Left renal pelvis (tissue), 4 donors: ENCODE measurements around the gene TEKT1. TPM values are rescaled to one million over a fixed set of nuclear protein-coding genes. Genes with fewer than 3 reads are reported as not detected.

Source experiments
- DNase-seq, 4 donors: peaks; one replicate each; pipeline ENCODE4 v3.0.0-alpha.2; 2013; ENCODE audit warnings: low read depth in 4 of 4, low spot score in 3 of 4
- polyA plus RNA-seq, 4 donors: library from polyadenylated mRNA; unstranded; fragments of 120-200 nt; gene quantifications; one replicate each; pipeline ENCODE4 v1.2.1, GENCODE V29; 2013; ENCODE audit not compliant: insufficient read length in 4 of 4

Gene TEKT1
- polyA plus RNA-seq, 4 donors: 0.34 to 0.67 (median 0.53) TPM; not detected in 1

DNA sequence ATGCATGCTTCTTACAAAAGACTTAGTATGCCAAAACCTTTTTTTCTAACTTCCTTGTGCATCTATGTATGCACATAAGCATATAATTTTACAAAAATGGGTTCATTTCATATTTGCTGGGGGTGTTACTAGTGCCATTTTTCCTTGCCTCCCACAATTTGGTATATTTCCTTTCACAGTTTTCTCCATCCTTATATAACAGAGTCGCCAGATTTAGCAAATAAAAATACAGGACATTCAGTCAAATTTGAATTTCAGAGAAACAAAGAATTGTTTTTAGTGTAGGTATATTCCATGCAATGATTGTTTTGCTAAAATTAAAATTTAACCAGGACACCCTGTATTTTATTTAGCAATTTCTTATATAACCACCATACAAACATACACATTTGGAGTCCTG, 59.5 kb downstream of the TEKT1 start:
- DNase-seq: no peak

DNA sequence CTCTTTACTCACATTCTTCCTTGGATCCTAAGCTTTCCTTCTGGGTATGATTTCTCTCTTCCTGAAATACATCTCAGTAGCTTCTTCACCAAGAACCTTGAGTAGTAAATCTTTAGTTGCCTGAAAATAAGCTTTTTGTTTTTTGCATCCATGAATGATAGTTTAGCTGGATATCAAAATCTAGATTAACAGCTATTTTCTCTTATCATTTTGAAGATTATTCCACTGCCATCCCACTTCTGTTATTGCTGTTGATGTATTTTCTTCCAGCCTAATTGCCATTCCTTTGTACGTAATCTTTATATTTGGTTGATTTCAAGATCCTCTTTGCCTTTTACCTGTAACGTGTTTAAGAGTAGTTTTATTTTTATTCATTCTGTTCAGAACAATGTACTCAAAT, 63.1 kb downstream of the TEKT1 start:
- no peak for DNase-seq

DNA sequence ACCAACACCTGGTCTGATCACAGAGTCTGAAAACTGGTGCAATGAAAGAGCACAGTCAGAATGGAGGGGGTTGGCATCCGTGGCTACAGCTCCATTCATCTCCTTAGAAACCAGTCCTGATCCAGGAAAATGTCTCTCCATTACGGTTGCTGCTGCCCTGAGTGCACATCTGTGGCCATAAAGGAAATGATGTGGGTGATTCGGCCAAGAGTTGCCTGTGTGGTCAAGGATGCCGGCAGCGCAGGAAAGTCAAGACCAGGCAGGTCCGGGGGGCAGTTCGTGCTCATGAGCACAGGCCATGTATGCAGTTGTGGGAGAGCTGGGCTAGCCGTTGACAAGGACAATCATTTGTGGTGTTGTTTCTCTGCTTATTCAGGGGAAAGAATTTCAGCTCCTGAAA, 69.8 kb downstream of the TEKT1 start:
- no peak for DNase-seq

GRCh38 chr17:6757747-6758146, 73.8 kb downstream of the TEKT1 start:
- DNase-seq: no peak

DNA sequence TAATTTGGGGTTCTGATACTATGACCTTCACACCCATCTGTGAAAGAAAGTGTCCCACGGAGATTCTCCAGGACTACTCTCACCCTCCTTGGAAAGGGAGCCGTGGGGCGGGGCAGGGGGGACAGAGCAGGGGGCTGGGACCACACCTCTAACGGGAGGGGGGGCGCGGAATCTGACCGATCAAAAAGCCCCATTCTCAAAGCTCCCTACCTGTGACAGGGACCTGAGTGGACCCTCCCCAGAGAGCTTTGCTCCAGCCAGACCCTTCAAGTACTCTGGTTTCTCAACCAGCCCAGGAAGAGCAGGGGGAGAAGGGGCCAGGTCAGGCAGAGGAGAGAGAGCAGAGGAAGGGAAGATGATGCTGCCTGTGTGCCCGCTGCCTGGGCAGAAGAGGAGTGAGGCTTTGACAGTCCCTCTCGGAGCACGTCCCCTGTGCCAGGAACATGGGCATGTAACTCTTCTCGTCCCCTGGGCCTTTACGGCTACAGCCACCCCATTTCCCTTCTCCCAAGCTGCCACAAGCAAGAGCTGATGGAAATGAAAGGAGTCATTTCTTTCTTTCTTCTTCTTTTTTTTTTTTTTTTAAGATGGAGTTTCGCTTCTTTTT, 75.0 kb downstream of the TEKT1 start:
- DNase-seq: no peak

DNA sequence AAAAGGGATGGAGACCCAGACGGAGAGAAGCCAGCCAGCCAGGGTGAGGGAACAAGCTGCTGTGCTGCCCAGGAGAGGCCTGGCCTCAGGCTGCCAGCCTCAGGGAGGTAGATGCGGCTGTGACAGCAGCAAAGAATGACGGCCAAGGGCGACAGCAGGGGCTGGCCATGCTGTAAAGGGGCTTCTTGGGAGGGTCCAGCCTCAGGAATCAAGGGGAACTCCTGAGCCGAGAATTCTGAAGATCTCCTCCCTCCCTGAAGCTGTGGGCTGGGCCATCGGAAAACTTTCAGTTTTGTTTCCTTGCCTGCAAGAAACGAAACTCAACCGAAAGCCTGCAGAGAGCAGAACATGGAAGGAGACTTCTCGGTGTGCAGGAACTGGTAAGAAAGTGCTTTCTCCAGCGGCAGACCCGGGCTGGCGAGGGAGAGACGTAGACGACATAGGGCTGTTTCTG, 75.8 kb downstream of the TEKT1 start, which contains the start of gene XAF1:
Gene XAF1, plus strand, starts transcription at position 316 of the 454 bp plus-strand sequence. Its CDS starts 33 bp downstream, at position 349.
- DNase-seq: no peak

DNA sequence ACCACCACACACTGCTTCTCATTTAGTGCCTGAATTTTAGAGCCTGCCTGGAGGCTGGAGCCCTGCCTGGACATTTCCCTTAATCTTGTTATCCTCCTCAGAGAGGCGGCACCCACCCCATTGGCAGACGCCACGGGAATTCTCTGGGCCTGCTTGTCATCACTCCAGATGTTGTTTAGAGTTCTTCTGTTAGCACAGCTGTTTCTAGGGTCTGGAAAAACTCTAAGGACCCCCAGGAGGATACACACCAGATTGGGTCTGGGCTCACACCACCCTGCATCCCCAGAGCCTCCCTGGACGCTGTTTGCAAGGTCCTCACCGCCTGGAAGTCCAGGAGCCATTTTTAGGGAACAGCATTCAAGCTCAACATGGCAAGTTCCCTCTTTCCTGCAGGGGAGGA, 76.2 kb downstream of the TEKT1 start:
- no peak for DNase-seq

DNA sequence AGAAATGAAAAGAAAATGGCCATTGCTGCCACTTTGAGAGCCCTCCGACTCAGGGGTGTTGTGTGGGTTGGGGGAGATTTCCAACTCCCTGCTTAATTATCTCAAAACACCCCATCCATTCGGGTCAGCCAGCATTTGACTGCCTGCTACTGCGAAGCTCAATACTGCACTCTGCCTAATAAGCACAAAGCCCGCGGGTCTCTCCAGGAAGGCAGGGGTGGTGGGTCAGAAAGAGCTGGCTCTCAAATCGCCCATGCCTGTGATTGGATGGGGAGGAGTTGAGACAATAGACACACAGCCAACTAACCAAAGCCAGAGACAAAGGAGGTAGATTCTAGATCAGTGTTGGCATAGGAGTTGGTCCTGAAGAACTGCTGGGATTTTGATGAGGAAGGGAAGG, 78.0 kb downstream of the TEKT1 start:
- no peak for DNase-seq

GRCh38 chr17:6753006-6753445, 78.5 kb downstream of the TEKT1 start:
- peak in 1 of 4 donors; percentile 29 for DNase-seq

DNA sequence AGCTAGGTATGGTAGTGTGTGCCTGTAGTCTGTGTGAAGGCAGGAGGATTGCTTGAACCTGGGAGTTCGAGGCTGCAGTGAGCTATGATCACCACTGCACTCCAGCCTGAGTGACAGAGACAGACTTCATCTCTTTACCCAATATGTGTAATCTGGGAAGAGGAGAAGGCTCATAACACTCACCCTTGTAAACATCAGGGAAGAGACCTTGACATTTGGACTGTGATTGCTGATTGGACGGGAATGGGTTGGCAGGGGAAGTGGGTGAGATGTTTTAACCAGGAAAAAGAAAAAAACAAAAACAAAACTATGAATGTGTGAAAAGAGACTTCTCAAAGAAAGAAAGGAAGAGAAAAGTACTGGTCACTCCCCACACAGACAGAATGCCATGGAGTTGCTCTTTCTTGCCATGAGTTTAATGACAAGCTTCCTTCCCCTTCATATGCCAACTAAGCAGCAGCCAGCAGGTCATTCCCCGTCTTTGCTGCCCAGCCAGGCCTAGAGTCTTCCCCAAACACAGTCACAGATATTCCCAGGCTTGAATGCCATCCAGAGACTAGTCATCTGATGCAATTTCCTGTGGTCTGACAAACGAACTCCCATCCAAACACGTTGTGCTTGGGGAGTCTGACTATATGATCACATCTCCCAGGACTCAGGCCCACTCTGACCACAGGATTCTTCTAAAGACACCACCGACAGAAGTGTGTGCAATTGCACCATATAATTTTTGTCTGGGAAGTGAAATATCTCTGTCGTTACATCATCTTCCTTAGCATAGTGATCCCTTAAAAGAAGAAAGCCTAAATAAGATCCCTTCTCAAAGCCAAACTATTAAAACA, 79.2 kb downstream of the TEKT1 start:
- DNase-seq: no peak

GRCh38 chr17:6749519-6749918, 82.0 kb downstream of the TEKT1 start:
- no peak for DNase-seq

DNA sequence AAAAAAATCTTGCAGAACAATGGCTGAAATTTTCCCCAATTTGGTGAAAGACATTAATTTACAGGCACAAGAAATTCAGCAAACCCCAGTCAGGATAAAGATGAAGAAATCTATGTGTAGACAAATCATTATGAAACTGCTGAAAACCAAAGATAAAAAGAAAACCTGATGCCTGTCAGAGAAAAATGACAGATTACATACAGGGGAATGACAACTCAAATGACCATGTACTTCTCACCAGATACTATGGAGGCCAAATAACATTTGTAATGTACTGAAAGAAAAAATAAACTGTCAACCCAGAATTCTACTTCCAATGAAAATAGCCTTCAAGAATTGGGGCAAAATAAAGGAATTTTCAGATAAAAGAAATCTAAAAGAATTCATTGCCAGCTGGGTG, 82.9 kb downstream of the TEKT1 start:
- no peak for DNase-seq

Other genes with a start within 250 kb of the TEKT1 start
- 10 to 100 TPM; 28.7 to 39.7 (median 37.6) TPM for gene KIAA0753, start 191.0 kb downstream of the TEKT1 start, polyA plus RNA-seq
- gene TXNDC17, start 190.7 kb downstream of the TEKT1 start, polyA plus RNA-seq: 10 to 100 TPM; 49.1 to 91.7 (median 82.0) TPM
- 10 to 100 TPM; 21.9 to 29.5 (median 28.8) TPM for gene MED31, start 180.1 kb downstream of the TEKT1 start, polyA plus RNA-seq
- gene C17orf100, start 180.0 kb downstream of the TEKT1 start, polyA plus RNA-seq: 10 to 100 TPM in 2 of 4 donors, 1 to 10 TPM in 2; 8.0 to 12.7 (median 9.6) TPM
- 1 to 10 TPM in 3 of 4 donors, under 1 TPM in 1; 0.57 to 3.4 (median 2.3) TPM for gene SLC13A5, start 118.4 kb downstream of the TEKT1 start, polyA plus RNA-seq
- 10 to 100 TPM in 2 of 4 donors, 1 to 10 TPM in 2; 4.7 to 15.4 (median 11.0) TPM for gene XAF1, start 75.7 kb downstream of the TEKT1 start, polyA plus RNA-seq
- gene FBXO39, start 55.5 kb downstream of the TEKT1 start, polyA plus RNA-seq: under 1 TPM in 3 of 4 donors, not detected in 1; 0.08 to 0.29 (median 0.20) TPM
- gene ALOX12, start 164.3 kb upstream of the TEKT1 start, polyA plus RNA-seq: 1 to 10 TPM; 1.2 to 3.2 (median 2.1) TPM
- gene RNASEK, start 180.9 kb upstream of the TEKT1 start, polyA plus RNA-seq: 100 to 1,000 TPM; 108 to 194 (median 188) TPM
- gene BCL6B, start 191.3 kb upstream of the TEKT1 start, polyA plus RNA-seq: 10 to 100 TPM; 20.0 to 25.0 (median 23.9) TPM
- 1 to 10 TPM; 1.5 to 3.8 (median 3.0) TPM for gene SLC16A13, start 204.3 kb upstream of the TEKT1 start, polyA plus RNA-seq
- gene SLC16A11, start 212.4 kb upstream of the TEKT1 start, polyA plus RNA-seq: under 1 TPM; 0.37 to 0.93 (median 0.45) TPM
- 1 to 10 TPM in 3 of 4 donors, under 1 TPM in 1; 0.99 to 2.0 (median 1.1) TPM for gene CLEC10A, start 248.5 kb upstream of the TEKT1 start, polyA plus RNA-seq